CD4-positive, alpha-beta T cell treated with Interleukin-12 subunit alpha and Interleukin-12 subunit beta, for 1 hour (primary cell): ENCODE data around the gene AKAP8.
A peak's percentile ranks its signal among the peaks of the same experiment; 100 is the strongest.
"Not testable (repeated sequence)": the region's sequence is repeated elsewhere in the genome, so short reads cannot be mapped to it uniquely, and the experiment has no call there.

Experiments used
- DNase-seq: peaks from one replicate; pipeline ENCODE4 v3.0.0-alpha.2; 2020

AKAP8 gene

DNA sequence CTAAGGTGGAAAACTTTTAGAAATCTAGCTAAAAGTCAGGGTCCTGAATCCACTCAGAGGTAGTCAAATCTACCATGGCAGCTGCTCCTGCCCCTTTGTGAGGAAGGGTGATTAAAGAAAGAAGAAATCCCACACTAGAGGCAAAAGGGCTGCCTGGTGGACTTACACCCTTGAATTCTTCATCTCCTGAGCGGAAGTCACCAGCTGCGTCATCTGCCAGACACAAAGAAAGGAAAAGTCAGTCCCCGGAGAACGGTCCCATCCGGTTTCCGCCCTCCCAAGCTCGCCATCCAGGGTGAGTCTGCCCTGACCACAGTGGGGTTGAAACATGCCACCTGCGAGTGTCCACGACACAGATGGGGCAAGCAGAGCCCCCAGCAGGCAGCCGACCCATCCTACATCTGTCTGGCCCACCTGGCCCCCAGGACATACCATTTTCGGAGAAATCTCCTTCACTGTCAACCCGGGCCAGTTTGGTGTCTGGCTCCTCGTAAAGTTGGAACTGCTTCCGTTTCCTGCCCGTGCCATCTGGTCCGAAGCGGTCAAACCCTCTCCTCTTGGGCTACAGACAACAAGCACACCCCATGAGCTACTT lies 7.7 kb downstream of the AKAP8 start:
- DNase-seq, result no peak

DNA sequence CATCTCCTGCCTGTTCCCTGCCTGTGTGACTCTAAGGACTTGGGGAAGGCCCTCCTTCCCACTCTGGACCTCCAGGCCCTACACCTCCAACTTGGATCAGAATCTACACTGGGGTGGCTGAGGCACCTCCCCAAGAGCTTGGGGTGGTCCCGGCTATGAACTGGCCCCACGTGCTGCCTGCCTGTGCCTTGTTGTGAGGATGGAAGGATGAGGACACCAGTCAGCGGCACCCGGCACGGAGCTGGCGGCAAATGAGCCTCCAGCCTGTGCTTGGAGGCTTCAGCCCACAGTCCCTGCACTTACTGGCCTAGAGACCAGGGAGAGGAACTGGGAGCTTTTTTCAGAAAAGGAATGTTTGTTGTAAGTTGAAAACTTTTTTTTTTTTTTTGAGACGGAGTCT lies 8.5 kb downstream of the AKAP8 start:
- no peak for DNase-seq

DNA sequence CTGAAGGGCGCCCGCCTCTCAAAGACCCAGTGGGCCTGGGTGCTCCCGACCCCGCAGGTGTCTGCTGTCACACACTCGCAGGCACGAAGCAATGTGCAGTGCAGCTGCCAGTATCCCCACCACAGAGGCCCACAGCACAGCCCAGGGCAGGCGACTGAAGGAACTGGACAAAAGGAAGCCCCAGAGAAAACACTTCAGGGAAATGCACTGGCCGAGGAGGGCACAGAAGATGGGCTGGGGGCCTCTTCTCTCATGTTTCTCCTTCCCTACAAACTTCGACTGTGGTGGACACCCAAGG lies 10.0 kb downstream of the AKAP8 start:
- no peak for DNase-seq

DNA sequence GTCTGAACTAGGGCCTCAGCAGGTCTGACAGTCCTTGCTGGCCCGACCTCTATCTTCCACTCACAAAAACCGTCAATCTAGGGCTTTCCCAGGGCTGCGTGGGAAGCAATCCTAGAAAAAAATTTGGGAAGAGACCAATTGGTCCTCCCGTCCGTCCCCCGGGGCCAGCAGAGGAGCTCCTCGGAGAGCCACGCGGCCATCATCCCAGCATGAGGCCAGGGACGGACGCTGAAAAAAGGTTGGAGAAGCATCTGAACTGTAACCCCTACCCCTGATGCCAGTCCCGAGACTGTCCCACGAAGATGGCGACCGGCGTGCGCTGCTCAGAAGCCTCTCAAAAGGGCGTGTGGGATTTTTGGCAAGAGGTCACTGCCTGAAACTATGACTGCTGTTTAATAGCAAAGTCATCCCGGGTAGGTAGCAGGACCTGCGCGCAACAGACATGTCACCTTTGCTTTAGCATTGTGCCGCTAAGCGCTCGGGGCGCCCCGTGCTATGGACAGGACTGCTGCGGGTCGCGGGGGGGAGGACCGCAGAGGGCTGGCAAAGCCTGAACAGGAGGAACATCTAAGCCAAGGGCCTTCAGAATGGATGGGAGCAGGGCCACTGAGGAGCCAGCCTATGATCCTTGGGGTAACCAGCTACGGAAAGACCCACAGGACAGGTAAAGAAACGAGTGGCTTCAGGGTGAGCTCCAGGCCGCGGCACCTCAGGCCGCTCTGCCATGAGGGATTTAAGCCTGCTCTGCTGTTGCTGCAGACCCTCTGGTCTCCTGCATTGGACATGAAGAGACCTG lies 10.6 kb downstream of the AKAP8 start:
- DNase-seq, result no peak

DNA sequence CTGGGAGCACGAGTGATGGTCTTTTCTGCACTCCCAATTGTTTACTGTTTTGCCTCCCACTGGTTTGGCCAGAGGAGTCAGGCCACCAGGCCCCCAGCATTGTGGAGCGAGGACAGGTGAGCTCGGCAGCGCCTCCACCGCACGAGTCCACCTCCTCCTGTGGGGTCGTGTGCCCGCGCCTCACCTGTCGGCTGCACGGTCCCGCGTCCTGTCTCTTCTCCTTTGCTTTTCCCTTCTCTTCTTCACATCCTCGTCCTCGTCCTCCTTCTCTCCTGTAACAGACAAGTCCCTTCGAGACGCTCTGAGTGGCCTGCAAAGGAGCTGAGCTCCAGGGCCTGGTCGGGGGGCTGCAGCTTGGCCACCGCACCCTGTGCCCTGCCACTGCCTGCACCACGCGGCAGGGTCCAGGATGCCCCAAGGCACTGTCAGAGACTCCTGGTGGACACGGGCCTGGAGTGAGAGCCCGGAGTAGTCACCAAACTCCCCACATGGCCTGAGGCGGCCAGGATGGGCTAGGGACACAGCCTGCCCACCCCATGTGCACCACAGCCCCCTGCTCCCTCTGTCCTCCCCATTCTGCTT lies 11.4 kb downstream of the AKAP8 start:
- no peak for DNase-seq

DNA sequence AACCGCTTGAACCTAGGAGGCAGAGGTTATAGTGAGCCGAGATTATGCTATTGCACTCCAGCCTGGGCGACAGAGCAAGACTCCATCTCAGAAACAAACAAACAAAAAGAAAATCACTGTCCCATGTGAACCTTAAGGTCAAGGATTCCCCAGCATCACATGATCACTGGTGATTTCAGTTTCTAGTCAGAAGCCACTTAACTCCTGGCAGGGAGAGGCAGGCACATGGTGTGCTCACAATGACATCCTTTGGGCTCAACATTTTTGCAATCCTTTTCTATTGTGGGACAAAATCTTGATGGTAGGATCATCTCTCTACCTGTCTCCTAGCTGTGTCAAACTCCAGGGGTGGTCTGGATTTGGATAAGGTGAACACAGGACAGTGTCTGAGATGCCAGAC lies 12.1 kb downstream of the AKAP8 start:
- no peak for DNase-seq

DNA sequence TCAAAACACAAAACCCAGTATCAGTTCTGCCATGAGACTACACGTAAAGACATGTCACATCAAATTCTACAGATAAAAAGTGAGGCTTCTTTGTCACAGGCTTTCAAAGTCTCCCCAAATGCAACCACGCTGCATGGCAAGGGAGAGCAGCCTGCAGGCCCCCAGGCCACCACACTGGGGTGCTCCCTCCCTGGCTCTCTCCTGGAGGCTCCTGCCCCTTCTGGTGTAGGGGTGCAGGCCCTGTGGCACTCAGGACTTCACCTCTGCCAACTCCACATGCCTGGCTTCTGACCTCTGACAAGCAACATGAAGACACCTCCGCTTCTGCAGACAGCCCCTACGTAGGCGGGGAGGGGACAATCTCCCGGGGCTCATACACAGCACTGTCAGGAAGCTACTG lies 14.3 kb downstream of the AKAP8 start:
- no peak for DNase-seq

DNA sequence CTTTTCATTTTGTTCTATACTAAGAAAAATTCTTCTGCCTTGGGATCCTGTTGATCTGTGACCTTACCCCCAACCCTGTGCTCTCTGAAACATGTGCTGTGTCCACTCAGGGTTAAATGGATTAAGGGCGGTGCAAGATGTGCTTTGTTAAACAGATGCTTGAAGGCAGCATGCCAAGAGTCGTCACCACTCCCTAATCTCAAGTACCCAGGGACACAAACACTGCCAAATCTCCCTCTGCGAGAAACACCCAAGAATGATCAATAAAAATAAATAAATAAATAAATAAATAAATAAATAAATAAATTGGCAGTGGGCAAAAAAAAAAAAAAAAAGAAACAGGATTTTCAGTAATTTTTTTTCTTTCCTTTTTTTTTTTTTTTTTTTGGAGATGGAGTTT lies 15.8 kb downstream of the AKAP8 start:
- DNase-seq, result not testable (repeated sequence)

DNA sequence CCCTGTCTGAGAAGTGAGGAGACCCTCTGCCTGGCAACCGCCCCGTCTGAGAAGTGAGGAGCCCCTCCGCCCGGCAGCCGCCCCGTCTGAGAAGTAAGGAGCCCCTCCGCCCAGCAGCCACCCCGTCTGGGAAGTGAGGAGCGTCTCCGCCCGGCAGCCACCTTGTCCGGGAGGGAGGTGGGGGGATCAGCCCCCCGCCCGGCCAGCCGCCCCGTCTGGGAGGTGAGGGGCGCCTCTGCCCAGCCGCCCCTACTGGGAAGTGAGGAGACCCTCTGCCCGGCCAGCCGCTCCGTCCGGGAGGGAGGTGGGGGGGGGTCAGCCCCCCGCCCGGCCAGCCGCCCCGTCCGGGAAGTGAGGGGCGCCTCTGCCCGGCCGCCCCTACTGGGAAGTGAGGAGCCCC lies 16.5 kb downstream of the AKAP8 start:
- DNase-seq, result not testable (repeated sequence)

DNA sequence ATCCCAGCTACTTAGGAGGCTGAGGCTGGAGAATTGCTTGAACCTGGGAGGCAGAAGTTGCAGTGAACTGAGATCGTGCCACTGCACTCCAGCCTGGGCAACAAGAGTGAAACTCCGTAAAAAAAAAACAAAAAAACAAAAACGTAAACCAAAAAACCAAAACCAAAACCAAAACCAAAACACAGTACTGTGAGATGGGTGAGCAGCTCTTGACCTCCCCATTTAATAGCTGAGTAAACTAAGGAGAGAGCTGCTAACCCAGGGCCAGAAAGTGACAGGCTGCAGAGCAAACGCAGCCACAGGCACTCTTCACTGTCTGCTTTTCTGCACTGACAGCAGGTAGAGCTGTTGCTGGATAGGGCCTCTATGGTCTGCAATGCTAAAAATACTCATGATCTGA lies 19.6 kb downstream of the AKAP8 start:
- DNase-seq, result not testable (repeated sequence)

DNA sequence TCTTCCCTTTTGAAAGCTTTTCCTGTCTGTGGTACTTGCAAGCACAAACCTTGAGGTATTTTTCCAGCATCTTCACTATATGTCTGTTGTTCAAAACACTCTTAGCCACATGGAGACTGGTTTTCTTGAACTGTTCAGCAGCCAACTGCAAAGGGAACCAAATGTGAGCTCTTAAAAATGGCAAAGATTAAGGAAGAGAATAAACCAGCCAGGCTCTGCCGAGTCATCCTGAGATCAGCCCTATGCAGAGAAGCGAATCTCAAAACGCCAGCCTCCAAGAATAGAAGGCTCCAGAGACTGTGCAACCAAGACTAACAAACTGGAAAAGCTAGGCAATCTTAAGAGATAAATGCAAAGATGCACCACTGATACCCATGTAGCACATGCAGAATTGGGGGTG lies 20.7 kb downstream of the AKAP8 start:
- no peak for DNase-seq

DNA sequence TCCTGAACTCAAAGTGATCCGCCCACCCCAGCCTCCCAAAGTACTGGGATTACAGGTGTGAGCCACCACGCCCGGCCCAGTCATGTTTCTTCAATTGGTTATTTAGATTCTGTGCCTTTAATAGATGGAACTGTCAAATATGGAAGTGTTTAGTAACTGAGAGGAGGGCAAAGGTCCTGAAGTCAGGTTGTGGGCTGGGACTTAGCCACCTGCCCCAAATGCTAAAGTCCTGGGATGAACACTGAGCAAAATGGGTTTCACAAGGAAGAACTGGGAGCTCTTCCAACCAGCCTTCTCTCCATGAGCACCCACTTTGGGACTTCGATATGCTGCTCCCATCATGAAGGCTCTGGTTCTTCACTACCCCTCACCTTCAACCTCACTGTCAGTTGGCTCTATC lies 21.7 kb downstream of the AKAP8 start:
- no peak for DNase-seq

DNA sequence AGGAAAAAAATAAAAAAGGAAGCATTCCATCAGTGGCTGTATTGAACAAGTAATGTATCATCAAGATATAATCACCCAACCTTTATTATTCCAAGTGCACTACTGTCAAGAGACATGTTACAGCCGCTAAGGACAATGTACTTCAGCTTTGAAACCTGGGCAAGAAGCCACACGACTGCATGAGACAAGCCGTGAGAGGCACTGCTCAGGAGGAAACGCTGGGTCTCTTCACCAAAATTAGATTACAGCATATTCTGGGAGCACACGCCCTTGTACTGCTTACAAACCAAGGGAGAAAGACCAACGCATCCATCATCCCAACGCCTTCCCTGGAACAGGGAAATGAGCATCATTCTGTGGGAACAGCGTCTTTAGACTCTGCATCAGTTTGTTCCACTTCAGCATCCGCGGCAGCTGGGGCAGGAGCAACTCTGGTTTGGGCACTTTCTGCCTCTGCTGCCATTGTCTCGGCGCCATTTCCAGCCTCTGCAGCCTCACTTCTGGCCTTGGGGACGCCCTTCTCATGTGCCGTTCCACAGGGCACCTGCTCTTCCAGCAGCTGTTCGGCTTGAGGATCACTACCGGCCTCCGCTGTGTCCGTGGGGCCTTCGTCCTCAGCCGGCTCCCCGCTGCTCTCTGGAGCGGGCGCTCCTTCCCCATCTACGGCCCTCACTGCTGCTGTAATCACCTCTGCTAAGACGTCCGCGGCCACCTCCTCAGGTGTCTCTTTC lies 24.9 kb downstream of the AKAP8 start:
- DNase-seq, result no peak

DNA sequence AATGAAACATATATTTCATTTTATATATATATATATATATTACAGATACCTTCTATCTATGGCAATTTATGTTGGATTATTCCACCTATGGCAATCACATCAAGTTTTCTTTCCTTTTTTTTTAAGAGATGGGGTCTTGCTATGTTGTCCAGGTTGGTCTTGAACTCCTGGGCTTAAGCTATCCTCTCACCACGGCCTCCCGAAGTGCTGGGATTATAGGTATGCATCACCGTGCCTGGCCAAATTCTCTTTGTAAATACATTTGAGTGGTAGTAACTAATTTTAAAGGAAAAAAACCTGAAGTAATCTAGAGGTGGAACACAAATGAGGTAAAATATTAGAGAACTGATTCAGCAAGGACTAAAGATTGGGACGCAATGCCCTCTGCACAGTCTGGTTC lies 25.7 kb downstream of the AKAP8 start:
- no peak for DNase-seq

DNA sequence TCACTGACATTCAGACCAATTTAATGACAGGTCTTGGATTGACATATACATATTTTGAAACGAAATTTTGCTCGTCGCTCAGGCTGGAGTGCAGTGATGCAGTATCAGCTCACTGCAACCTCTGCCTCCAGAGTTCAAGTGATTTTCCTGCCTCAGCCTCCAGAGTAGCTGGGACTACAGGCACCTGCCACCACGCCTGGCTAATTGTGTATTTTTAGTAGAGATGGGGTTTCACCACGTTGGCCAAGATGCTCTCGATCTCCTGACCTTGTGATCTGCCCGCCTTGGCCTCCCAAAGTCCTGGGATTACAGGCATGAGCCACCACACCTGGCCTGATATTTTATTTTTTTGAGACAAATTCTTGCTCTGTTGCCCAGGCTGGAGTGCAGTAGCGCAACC lies 27.1 kb downstream of the AKAP8 start:
- not testable (repeated sequence) for DNase-seq

DNA sequence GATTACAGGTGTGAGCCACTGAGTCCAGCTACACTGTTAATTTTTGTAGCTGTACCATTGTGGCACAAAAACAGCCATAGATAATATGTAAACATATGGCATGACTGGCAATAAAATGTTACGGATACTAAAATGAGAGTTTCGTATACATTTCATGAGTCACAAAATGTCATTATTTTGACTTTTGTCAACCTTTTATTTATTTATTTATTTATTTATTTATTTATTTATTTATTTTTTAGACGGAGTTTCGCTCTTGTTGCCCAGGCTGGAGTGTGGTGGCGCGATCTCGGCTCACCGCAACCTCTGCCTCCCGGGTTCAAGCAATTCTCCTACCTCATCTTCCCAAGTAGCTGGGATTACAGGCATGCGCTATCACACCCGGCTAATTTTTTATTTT lies 38.3 kb downstream of the AKAP8 start:
- not testable (repeated sequence) for DNase-seq

DNA sequence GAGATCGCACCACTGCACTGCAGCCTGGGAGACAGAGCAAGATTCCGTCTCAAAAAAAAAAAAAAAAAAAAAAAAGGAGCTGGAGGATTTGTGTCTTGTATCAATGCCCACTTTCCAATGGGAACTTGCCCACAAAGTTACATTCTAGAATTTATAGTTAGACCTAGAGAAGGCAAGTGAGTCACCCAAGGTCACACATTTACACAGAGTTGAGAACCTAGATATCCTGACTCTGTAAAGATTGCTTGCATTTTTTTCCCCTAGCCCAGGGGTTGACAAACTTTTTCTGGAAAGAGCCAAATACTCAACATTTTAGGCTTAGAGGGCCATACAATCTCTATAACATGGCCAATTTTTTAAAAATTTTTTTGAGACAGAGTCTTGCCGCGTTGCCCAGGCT lies 39.5 kb downstream of the AKAP8 start:
- no peak for DNase-seq

DNA sequence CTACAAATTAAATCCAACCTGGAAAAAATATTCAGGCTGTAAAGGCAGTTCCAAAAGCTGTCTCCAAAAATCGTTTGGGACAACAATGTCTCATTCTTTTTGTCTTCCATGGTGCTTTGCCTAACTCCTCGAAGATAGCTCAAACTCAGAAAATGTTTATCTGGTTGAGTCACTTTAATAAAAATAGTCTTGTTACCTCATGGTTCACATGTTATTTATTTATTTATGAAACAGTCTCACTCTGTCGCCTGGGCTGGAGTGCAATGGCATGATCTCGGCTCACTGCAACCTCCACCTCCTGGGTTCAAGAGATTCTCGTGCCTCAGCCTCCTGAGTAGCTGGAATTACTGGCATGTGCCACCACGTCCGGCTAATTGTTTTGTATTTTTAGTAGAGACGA lies 42.4 kb downstream of the AKAP8 start:
- no peak for DNase-seq

DNA sequence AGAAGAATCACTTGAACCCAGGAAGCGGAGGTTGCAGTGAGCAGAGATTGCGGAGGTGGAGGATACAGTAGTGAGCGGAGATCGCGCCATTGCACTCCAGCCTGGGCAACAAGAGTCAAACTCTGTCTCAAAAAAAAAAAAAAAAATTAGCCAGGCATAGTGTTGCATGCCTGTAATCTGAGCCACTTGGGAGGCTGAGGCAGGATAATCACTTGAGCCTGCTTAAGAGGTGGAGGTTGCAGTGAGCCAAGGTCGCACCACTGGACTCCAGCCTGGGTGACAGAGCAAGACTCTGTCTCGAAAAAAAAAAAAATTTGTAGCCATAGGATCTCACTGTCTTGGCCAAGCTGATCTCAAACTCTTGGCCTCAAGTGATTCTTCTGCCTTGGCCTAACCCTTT lies 43.6 kb downstream of the AKAP8 start:
- not testable (repeated sequence) for DNase-seq

DNA sequence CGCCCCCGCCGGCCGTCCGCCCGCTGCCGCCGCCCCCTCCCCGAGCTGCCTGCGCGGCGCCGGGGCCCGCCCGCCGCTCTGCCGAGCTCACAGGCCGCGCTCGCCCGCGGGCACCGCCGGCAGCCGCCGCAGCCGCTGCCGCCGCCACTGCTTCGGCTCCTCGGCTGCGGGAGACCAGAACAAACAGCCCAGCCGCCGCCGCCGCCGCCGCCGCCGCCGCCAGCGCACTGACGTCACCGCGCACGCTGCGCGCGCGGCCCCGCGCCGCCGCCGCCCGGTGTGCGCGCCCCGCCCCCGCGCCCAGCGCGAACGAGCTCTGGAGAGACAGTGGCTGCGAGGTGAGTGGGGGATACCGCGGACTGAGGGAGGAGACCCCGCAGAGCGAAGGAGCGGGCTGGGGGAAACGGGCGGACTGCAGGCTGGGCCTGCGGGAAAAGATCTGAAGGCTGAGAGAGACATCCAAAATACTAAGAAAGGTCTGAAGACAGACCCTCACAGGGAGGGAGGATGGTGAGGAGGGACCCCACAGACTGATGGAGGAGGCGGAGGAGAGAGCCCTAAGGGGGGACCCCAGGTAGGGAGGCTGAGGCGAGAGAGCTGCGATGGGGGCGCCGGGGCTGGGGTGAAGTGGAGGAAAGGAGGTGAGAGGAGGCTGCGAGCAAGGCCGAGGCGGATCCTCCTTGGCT lies 47.1 kb downstream of the AKAP8 start, which contains the start of gene BRD4:
BRD4 (minus strand) TSS at position 229 of the 686 bp plus-strand sequence. CDS start 59,440 bp downstream, outside the sequence.
- DNase-seq, result peak; percentile 84

DNA sequence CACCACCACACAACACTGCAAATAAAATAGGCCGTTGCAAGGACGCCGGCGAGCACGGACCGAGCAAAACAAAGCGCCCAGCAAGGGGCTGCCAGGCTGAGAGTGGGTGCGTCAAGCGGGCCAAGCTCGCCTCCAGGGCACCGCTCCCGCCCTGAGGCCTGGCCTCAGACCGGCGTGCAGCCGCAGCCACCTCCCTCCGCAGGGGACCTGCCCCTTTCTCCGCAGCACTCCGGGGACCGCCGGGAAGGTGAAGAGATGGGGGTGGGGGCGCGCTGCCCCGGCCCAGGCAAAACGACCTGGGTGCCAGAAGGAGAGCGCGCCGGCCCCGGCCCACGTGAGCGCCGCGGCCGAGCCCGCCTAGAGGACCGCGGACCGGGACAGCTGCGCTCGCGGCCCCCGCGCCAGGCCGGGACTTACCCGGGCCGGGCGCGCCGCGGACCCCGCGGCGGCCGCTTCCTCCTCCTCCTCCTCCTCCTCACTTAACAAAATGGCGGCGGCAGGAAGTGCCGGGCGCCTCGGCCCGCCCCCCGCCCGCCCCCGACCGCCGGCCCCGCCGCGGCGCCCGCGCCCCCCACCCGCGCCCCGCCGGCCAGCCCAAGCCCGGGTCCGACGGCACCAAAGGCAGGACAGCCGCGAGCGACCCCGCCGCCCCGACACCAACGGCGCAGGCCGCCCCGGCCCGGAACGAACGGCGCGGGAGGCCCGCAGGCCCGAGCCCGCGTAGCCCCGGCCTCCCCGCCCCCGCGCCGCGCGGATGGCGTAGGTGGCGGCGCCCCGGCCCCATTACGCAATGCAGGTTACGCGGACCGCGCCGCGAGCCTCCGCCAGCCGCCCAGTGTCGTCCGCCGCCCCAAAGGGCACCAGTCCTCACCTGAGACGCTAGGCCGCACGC lies 47.9 kb downstream of the AKAP8 start:
- peak; percentile 71 for DNase-seq

DNA sequence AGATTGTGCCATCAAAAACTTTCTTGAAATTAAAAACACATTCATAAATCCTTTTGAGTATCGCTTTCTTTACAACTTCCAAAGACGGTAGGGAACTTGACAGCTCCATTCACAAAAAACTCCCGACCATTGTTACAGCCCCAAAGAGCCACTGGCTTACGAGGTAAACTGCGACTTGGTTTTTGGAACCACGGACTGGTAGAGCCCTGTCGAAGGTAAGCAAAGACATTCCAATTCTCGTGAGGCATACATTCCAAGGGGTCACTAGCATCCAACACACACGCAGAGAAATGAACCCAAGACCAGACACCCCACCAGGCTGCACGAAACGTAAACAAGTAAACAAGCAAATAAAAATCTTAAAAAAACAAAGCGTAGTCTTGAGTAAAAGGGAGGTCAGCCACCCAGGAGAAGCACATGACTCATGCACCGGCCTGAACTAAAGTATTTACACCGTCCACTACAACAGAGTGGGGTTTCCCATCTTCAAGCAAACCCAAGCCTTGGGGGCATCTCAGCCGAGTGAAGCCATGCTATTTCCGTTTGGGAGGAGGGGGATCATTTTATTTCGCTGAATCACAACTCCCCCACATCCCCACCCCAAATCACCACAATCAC lies 48.7 kb downstream of the AKAP8 start:
- DNase-seq, result peak; percentile 47
